ENCODE results near the gene OR8B12. TPM values are rescaled to one million over a fixed set of nuclear protein-coding genes. Genes with fewer than 3 reads are reported as not detected.
"Not testable (repeated sequence)": the region's sequence is repeated elsewhere in the genome, so short reads cannot be mapped to it uniquely, and the experiment has no call there.

The OR8B12 gene
- total RNA-seq, 1 donor from 2014 or later: not detected

- Histone ChIP-seq H3K9me3 (ENCODE audit: control insufficient read depth in 3 of 3, low read length in 3 of 3) (no peaks in the 10 kb centered on the region), H3K4me1 (ENCODE audit: control insufficient read depth in 3 of 3, insufficient read depth in 3 of 3, low read length in 3 of 3) (no peaks in the 10 kb centered on the region), H3K27ac (ENCODE audit: low read depth, low read length) (no peak overlapping the region), H3K36me3 (ENCODE audit: control insufficient read depth in 3 of 3, insufficient read depth in 3 of 3, low read length in 3 of 3) (no peaks in the 10 kb centered on the region), H3K4me3 (ENCODE audit: low read length in 3 of 3) (no peak overlapping the region), H3K27me3 (ENCODE audit: control insufficient read depth in 3 of 3, insufficient read depth in 3 of 3, low read length in 3 of 3) (peaks cover 0 to 7% (median 0%) of the 10 kb centered on the region in 3 donors), H3K9ac (ENCODE audit: low read depth in 1 of 3, low read length in 3 of 3) (no peak overlapping the region)
These were observed 7.8 kb downstream of the OR8B12 start for GRCh38 chr11:124535552-124536232.

GRCh38 chr11:124534051-124534450, 9.4 kb downstream of the OR8B12 start:
- Histone ChIP-seq H3K9me3 (ENCODE audit: control insufficient read depth in 3 of 3, low read length in 3 of 3) (peaks cover 0 to under 1% (median 0%) of the 10 kb centered on the region in 3 donors), H3K27ac (ENCODE audit: low read depth, low read length) (no peak overlapping the region), H3K4me1 (ENCODE audit: control insufficient read depth in 3 of 3, insufficient read depth in 3 of 3, low read length in 3 of 3) (no peaks in the 10 kb centered on the region), H3K9ac (ENCODE audit: low read depth in 1 of 3, low read length in 3 of 3) (no peak overlapping the region), H3K27me3 (ENCODE audit: control insufficient read depth in 3 of 3, insufficient read depth in 3 of 3, low read length in 3 of 3) (peaks cover 0 to 7% (median 0%) of the 10 kb centered on the region in 3 donors), H3K4me3 (ENCODE audit: low read length in 3 of 3) (no peak overlapping the region), H3K36me3 (ENCODE audit: control insufficient read depth in 3 of 3, insufficient read depth in 3 of 3, low read length in 3 of 3) (no peaks in the 10 kb centered on the region)

- H3K27ac ChIP-seq (ENCODE audit: low read depth, low read length): no peak overlapping the region
- H3K36me3 ChIP-seq (ENCODE audit: control insufficient read depth in 3 of 3, insufficient read depth in 3 of 3, low read length in 3 of 3): no peaks in the 10 kb centered on the region
- H3K4me3 ChIP-seq (ENCODE audit: low read length in 3 of 3): no peak overlapping the region
- H3K9ac ChIP-seq (ENCODE audit: low read depth in 1 of 3, low read length in 3 of 3): no peak overlapping the region
- no peaks in the 10 kb centered on the region for H3K4me1 ChIP-seq (ENCODE audit: control insufficient read depth in 3 of 3, insufficient read depth in 3 of 3, low read length in 3 of 3)
- peaks cover 0 to 5% (median 0%) of the 10 kb centered on the region in 3 donors for H3K9me3 ChIP-seq (ENCODE audit: control insufficient read depth in 3 of 3, low read length in 3 of 3)
- peaks cover 0 to 7% (median 0%) of the 10 kb centered on the region in 3 donors for H3K27me3 ChIP-seq (ENCODE audit: control insufficient read depth in 3 of 3, insufficient read depth in 3 of 3, low read length in 3 of 3)
These were observed 9.8 kb downstream of the OR8B12 start for GRCh38 chr11:124533626-124534025.

GRCh38 chr11:124520550-124520854, 23.0 kb downstream of the OR8B12 start:
- H3K9me3 ChIP-seq (ENCODE audit: control insufficient read depth in 3 of 3, low read length in 3 of 3): no peaks in the 10 kb centered on the region
- H3K36me3 ChIP-seq (ENCODE audit: control insufficient read depth in 3 of 3, insufficient read depth in 3 of 3, low read length in 3 of 3): no peaks in the 10 kb centered on the region
- H3K27me3 ChIP-seq (ENCODE audit: control insufficient read depth in 3 of 3, insufficient read depth in 3 of 3, low read length in 3 of 3): no peaks in the 10 kb centered on the region
- H3K9ac ChIP-seq (ENCODE audit: low read depth in 1 of 3, low read length in 3 of 3): no peak overlapping the region
- no peaks in the 10 kb centered on the region for H3K4me1 ChIP-seq (ENCODE audit: control insufficient read depth in 3 of 3, insufficient read depth in 3 of 3, low read length in 3 of 3)
- no peak overlapping the region for H3K4me3 ChIP-seq (ENCODE audit: low read length in 3 of 3)
- no peak overlapping the region for H3K27ac ChIP-seq (ENCODE audit: low read depth, low read length)

GRCh38 chr11:124519850-124520549, 23.5 kb downstream of the OR8B12 start:
- Histone ChIP-seq H3K36me3 (ENCODE audit: control insufficient read depth in 3 of 3, insufficient read depth in 3 of 3, low read length in 3 of 3) (no peaks in the 10 kb centered on the region), H3K4me3 (ENCODE audit: low read length in 3 of 3) (no peak overlapping the region), H3K9me3 (ENCODE audit: control insufficient read depth in 3 of 3, low read length in 3 of 3) (no peaks in the 10 kb centered on the region), H3K9ac (ENCODE audit: low read depth in 1 of 3, low read length in 3 of 3) (no peak overlapping the region), H3K27me3 (ENCODE audit: control insufficient read depth in 3 of 3, insufficient read depth in 3 of 3, low read length in 3 of 3) (no peaks in the 10 kb centered on the region), H3K27ac (ENCODE audit: low read depth, low read length) (no peak overlapping the region), H3K4me1 (ENCODE audit: control insufficient read depth in 3 of 3, insufficient read depth in 3 of 3, low read length in 3 of 3) (no peaks in the 10 kb centered on the region)

GRCh38 chr11:124518989-124519451, 24.4 kb downstream of the OR8B12 start:
- H3K27me3 ChIP-seq (ENCODE audit: control insufficient read depth in 3 of 3, insufficient read depth in 3 of 3, low read length in 3 of 3): no peaks in the 10 kb centered on the region
- H3K9me3 ChIP-seq (ENCODE audit: control insufficient read depth in 3 of 3, low read length in 3 of 3): no peaks in the 10 kb centered on the region
- H3K27ac ChIP-seq (ENCODE audit: low read depth, low read length): no peak overlapping the region
- no peak overlapping the region for H3K4me3 ChIP-seq (ENCODE audit: low read length in 3 of 3)
- no peaks in the 10 kb centered on the region for H3K4me1 ChIP-seq (ENCODE audit: control insufficient read depth in 3 of 3, insufficient read depth in 3 of 3, low read length in 3 of 3)
- H3K9ac ChIP-seq (ENCODE audit: low read depth in 1 of 3, low read length in 3 of 3): no peak overlapping the region
- no peaks in the 10 kb centered on the region for H3K36me3 ChIP-seq (ENCODE audit: control insufficient read depth in 3 of 3, insufficient read depth in 3 of 3, low read length in 3 of 3)

GRCh38 chr11:124517314-124517713, 26.1 kb downstream of the OR8B12 start:
- H3K27me3 ChIP-seq (ENCODE audit: control insufficient read depth in 3 of 3, insufficient read depth in 3 of 3, low read length in 3 of 3): no peaks in the 10 kb centered on the region
- no peak overlapping the region for H3K27ac ChIP-seq (ENCODE audit: low read depth, low read length)
- no peaks in the 10 kb centered on the region for H3K4me1 ChIP-seq (ENCODE audit: control insufficient read depth in 3 of 3, insufficient read depth in 3 of 3, low read length in 3 of 3)
- H3K4me3 ChIP-seq (ENCODE audit: low read length in 3 of 3): no peak overlapping the region
- no peaks in the 10 kb centered on the region for H3K9me3 ChIP-seq (ENCODE audit: control insufficient read depth in 3 of 3, low read length in 3 of 3)
- no peak overlapping the region for H3K9ac ChIP-seq (ENCODE audit: low read depth in 1 of 3, low read length in 3 of 3)
- H3K36me3 ChIP-seq (ENCODE audit: control insufficient read depth in 3 of 3, insufficient read depth in 3 of 3, low read length in 3 of 3): no peaks in the 10 kb centered on the region

GRCh38 chr11:124514675-124515074, 28.8 kb downstream of the OR8B12 start:
- H3K4me1 ChIP-seq (ENCODE audit: control insufficient read depth in 3 of 3, insufficient read depth in 3 of 3, low read length in 3 of 3); H3K36me3 ChIP-seq (ENCODE audit: control insufficient read depth in 3 of 3, insufficient read depth in 3 of 3, low read length in 3 of 3); H3K27ac ChIP-seq (ENCODE audit: low read depth, low read length); H3K4me3 ChIP-seq (ENCODE audit: low read length in 3 of 3); H3K9ac ChIP-seq (ENCODE audit: low read depth in 1 of 3, low read length in 3 of 3); H3K9me3 ChIP-seq (ENCODE audit: control insufficient read depth in 3 of 3, low read length in 3 of 3); H3K27me3 ChIP-seq (ENCODE audit: control insufficient read depth in 3 of 3, insufficient read depth in 3 of 3, low read length in 3 of 3): not testable (repeated sequence)

- Histone ChIP-seq H3K36me3 (ENCODE audit: control insufficient read depth in 3 of 3, insufficient read depth in 3 of 3, low read length in 3 of 3) (no peaks in the 10 kb centered on the region), H3K9ac (ENCODE audit: low read depth in 1 of 3, low read length in 3 of 3) (no peak overlapping the region), H3K27me3 (ENCODE audit: control insufficient read depth in 3 of 3, insufficient read depth in 3 of 3, low read length in 3 of 3) (peaks cover 0 to 5% (median 0%) of the 10 kb centered on the region in 3 donors), H3K27ac (ENCODE audit: low read depth, low read length) (no peak overlapping the region), H3K4me3 (ENCODE audit: low read length in 3 of 3) (no peak overlapping the region), H3K4me1 (ENCODE audit: control insufficient read depth in 3 of 3, insufficient read depth in 3 of 3, low read length in 3 of 3) (no peaks in the 10 kb centered on the region), H3K9me3 (ENCODE audit: control insufficient read depth in 3 of 3, low read length in 3 of 3) (no peaks in the 10 kb centered on the region)
These were observed 29.3 kb downstream of the OR8B12 start for GRCh38 chr11:124514131-124514530.

- H3K27ac ChIP-seq (ENCODE audit: low read depth, low read length): no peak overlapping the region
- no peaks in the 10 kb centered on the region for H3K4me1 ChIP-seq (ENCODE audit: control insufficient read depth in 3 of 3, insufficient read depth in 3 of 3, low read length in 3 of 3)
- peaks cover 0 to 5% (median 0%) of the 10 kb centered on the region in 3 donors for H3K27me3 ChIP-seq (ENCODE audit: control insufficient read depth in 3 of 3, insufficient read depth in 3 of 3, low read length in 3 of 3)
- H3K9me3 ChIP-seq (ENCODE audit: control insufficient read depth in 3 of 3, low read length in 3 of 3): no peaks in the 10 kb centered on the region
- H3K9ac ChIP-seq (ENCODE audit: low read depth in 1 of 3, low read length in 3 of 3): no peak overlapping the region
- H3K36me3 ChIP-seq (ENCODE audit: control insufficient read depth in 3 of 3, insufficient read depth in 3 of 3, low read length in 3 of 3): no peaks in the 10 kb centered on the region
- no peak overlapping the region for H3K4me3 ChIP-seq (ENCODE audit: low read length in 3 of 3)
These were observed 31.7 kb downstream of the OR8B12 start for GRCh38 chr11:124511745-124512144.
